PFSK-1 (cell line): ENCODE results near the gene EEF2.

Experiments
- FOXP2 ChIP-seq: optimal IDR thresholded peaks from 2 replicates; pipeline ENCODE3; 2011; ENCODE audit warnings: borderline replicate concordance, control low read depth, inconsistent platforms; ENCODE audit not compliant: insufficient read depth; ENCODE audit errors: extremely low read length, extremely low read depth
- POLR2AphosphoS5 ChIP-seq: IDR thresholded peaks from 2 replicates; pipeline ENCODE4 v1.6.1; 2012; ENCODE audit warnings: low read depth, mild to moderate bottlenecking, control low read depth, low read length, moderate library complexity
- REST ChIP-seq, 2 experiments: IDR thresholded peaks; 2 replicates each; pipeline versions ENCODE4 v1.6.1 to v1.8.0; 2011 to 2012; ENCODE audit warnings: low read depth in 2 of 2, low read length in 2 of 2, control low read depth in 1 of 2, inconsistent platforms in 1 of 2, mild to moderate bottlenecking in 1 of 2, moderate library complexity in 1 of 2; ENCODE audit not compliant: insufficient read depth in 1 of 2
- SIN3A ChIP-seq: IDR thresholded peaks from 2 replicates; pipeline ENCODE4 v1.6.1; 2012; ENCODE audit warnings: mild to moderate bottlenecking, low read length, moderate library complexity, borderline replicate concordance; ENCODE audit not compliant: insufficient read depth
- TAF1 ChIP-seq: IDR thresholded peaks from 2 replicates; pipeline ENCODE4 v1.6.1; 2012; ENCODE audit warnings: low read length, control low read depth, borderline replicate concordance; ENCODE audit not compliant: insufficient read depth

Gene EEF2

DNA sequence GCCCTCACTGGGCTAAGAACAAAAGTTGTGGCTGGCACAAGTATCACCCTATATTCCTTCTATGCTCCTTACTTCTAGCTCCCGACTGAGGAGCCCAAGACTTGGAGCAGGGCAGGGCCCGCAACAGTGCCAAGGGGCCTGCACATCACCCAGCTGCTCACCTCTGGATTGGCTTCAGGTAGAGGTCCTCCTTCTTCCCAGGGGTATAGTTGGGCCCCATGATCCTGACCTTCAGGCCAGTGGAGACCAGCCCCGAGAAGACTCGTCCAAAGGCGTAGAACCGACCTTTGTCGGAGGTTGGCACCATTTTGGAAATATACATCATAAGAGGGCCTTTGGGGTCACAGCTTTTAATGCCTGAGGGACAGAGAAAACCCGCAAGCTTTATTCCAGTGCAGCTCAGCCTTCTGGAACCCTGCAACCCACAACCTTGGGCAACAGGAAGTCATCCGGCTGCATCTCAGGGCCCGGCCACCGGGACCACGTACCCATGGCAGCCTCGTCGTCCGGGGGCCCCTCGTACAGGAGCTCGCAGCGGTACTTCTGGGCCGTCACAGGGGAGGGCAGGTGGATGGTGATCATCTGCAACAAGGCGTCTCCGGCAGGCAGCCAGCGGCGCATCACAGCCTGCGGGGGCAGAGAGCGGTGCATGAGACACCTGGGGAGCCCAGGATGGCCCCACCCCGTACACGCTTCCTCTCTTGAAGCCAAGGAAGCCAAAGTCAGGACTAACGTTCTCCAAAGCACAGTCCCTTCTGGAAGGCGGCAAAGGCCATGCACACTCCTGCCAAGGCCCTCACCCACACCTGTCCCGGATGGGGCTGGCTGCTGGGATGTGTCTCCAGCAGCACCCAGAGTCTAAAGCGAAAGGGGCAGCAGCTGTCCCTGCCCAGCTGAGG is 4.7 kb downstream of the EEF2 start:
- TF ChIP-seq TAF1 (no peak), SIN3A (no peak), POLR2AphosphoS5 (no peak; the same call in 1 of the 2 replicates), FOXP2 (no peak), REST (IDR thresholded peaks at IDR 0.05; ENCODE audit: insufficient read depth in 1 of 2, low read depth in 2 of 2, low read length in 2 of 2) (no peak)

DNA sequence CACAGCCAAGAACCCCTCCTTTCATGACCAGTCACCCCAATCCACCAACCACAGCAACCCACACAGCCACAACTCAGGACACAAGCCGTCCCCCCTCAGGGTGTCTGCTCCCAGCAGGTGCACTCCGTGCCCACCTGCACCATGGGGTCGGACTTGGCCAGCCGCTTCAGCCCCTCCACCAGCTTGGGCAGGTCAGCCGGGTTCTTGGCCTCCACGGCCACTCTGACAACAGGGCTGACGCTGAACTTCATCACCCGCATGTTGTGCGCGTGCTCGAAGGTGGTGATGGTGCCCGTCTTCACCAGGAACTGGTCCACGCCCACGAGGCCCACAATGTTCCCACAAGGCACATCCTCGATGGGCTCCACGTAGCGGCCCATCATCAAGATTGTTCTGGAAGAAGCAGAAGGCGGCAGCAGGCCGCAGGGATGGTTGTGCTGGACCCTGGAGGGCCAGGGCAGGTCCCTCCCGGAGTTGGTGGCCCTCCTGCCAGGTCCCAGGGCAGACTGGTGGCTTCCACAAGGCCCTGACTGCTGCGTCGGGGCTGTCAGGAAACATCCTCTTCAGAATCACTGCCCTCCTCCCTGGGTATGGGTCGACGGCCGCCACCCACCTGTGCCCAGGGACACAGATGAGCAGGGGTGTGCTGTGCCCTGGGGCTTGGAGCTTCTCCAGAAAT is 5.5 kb downstream of the EEF2 start:
- TF ChIP-seq POLR2AphosphoS5 (no peak; the same call in 1 of the 2 replicates), SIN3A (no peak), TAF1 (no peak), REST (IDR thresholded peaks at IDR 0.05; ENCODE audit: insufficient read depth in 1 of 2, low read depth in 2 of 2, low read length in 2 of 2) (no peak)

GRCh38 chr19:3979289-3979673 is 6.0 kb downstream of the EEF2 start:
- no peak; the same call in 1 of the 2 replicates for TF ChIP-seq POLR2AphosphoS5

DNA sequence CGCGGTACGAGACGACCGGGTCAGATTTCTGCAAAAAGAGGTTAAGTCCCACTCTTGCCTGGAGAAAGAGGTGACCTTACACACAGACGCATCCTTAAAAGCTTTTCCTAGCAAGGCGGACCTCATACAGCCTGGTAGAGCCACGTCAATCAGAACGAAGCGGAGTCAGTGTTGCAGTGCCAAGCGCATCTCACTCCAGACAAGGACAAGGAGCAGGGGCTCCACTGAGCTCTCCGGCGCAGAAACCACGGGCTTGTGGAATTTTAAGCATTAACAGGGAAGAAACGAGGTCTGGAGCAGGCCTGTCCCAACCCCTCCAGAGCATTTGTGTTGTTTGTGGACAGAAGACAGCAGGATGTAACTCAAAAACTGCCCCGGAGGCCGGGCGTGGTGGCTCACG is 7.1 kb downstream of the EEF2 start:
- no peak for TF ChIP-seq POLR2AphosphoS5
- TF ChIP-seq FOXP2, result no peak
- TF ChIP-seq SIN3A, result no peak
- no peak for TF ChIP-seq TAF1
- no peak for TF ChIP-seq REST (IDR thresholded peaks at IDR 0.05; ENCODE audit: insufficient read depth in 1 of 2, low read depth in 2 of 2, low read length in 2 of 2)

DNA sequence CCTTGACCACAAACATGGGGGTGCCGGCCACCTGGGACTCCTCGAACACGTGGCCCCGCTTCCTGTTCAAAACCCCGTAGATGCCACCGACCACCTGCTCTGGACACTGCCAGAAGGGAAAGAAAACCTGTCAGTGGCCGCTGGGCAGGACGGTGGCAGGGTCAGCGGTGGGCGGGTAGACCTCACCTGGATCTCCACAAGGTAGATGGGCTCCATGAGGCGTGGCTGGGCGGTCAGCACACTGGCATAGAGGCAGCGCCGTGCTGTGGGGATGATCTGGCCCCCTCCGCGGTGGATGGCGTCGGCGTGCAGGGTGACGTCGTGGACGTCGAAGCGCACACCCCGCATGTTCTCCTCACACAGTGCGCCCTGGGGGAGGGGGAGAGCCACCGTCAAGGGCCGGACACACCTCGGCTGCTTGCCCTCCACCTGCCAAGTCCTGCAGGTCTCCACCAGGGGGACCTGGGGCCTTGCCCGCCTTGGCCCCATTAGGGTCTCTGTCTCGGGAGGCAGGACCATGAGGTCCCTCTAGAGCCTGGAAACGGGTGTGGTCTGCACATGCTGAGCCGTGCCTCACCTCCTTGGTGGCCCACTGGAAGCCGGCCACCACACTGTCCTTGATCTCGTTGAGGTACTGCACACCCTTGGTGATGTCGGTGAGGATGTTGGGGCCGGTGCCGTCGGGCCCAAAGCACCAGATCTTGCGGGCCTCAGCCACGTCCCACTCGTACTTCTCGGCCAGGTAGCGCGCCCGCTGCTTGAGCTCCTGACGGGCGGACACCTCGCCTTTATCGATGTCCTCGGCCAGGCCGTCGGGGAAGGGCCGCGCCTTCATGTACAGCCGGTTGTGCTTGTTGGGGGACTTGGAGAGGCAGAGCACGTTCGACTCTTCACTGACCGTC is 7.8 kb downstream of the EEF2 start:
- TF ChIP-seq REST (IDR thresholded peaks at IDR 0.05; ENCODE audit: insufficient read depth in 1 of 2, low read depth in 2 of 2, low read length in 2 of 2) (no peak), FOXP2 (no peak), TAF1 (no peak), POLR2AphosphoS5 (no peak; the same call in none of the 2 replicates), SIN3A (no peak)
